D341Med (cell line): ENCODE measurements around the gene RAB11FIP3.
"Not testable (repeated sequence)": the region's sequence is repeated elsewhere in the genome, so short reads cannot be mapped to it uniquely, and the experiment has no call there.

Source experiments
- DNase-seq: peaks from one replicate; pipeline ENCODE4 v3.0.0; 2012; ENCODE audit warnings: low spot score

The RAB11FIP3 gene

GRCh38 chr16:467249-467871, 41.9 kb downstream of the RAB11FIP3 start:
- not testable (repeated sequence) for DNase-seq

GRCh38 chr16:468068-468821, 42.8 kb downstream of the RAB11FIP3 start:
- no peak for DNase-seq

GRCh38 chr16:469459-469858, 44.0 kb downstream of the RAB11FIP3 start:
- DNase-seq = not testable (repeated sequence)

GRCh38 chr16:470418-470817, 45.0 kb downstream of the RAB11FIP3 start:
- no peak for DNase-seq

- DNase-seq = no peak
Measured at GRCh38 chr16:471353-472198, 46.1 kb downstream of the RAB11FIP3 start.

- no peak for DNase-seq
Measured at GRCh38 chr16:472199-472504, 46.7 kb downstream of the RAB11FIP3 start.

GRCh38 chr16:473046-474043, 47.9 kb downstream of the RAB11FIP3 start:
- DNase-seq = no peak

GRCh38 chr16:474420-475122, 49.1 kb downstream of the RAB11FIP3 start:
- DNase-seq = no peak

- no peak for DNase-seq
Measured at GRCh38 chr16:476039-476438, 50.6 kb downstream of the RAB11FIP3 start.

GRCh38 chr16:477301-478157, 52.1 kb downstream of the RAB11FIP3 start:
- no peak for DNase-seq

- DNase-seq = not testable (repeated sequence)
Measured at GRCh38 chr16:478287-478686, 52.8 kb downstream of the RAB11FIP3 start.

GRCh38 chr16:482468-483185, 57.2 kb downstream of the RAB11FIP3 start:
- no peak for DNase-seq

- peak; percentile 76 for DNase-seq
Measured at GRCh38 chr16:483341-484075, 58.1 kb downstream of the RAB11FIP3 start.

GRCh38 chr16:489606-490005, 64.2 kb downstream of the RAB11FIP3 start:
- no peak for DNase-seq

- DNase-seq = no peak
Measured at GRCh38 chr16:490768-491167, 65.3 kb downstream of the RAB11FIP3 start.

GRCh38 chr16:491220-491919, 65.9 kb downstream of the RAB11FIP3 start:
- DNase-seq = no peak

- no peak for DNase-seq
Measured at GRCh38 chr16:492211-492875, 66.9 kb downstream of the RAB11FIP3 start.
